GM15510 (cell line): ENCODE data around the gene SLC13A4.

Experiments used
- POLR2A ChIP-seq: IDR thresholded peaks from 3 replicates; pipeline ENCODE4 v1.6.1; 2011; ENCODE audit warnings: borderline replicate concordance; ENCODE audit not compliant: insufficient read length; ENCODE audit errors: extremely low read depth

Gene SLC13A4

GRCh38 chr7:135693558-135693957, 34.4 kb downstream of the SLC13A4 start:
- TF ChIP-seq POLR2A, result no peak

GRCh38 chr7:135692055-135692454, 35.9 kb downstream of the SLC13A4 start:
- no peak for TF ChIP-seq POLR2A

- no peak for TF ChIP-seq POLR2A
Measured at GRCh38 chr7:135690566-135690965, 37.4 kb downstream of the SLC13A4 start.

- no peak for TF ChIP-seq POLR2A
Measured at GRCh38 chr7:135687466-135687865, 40.5 kb downstream of the SLC13A4 start.

- no peak for TF ChIP-seq POLR2A
Measured at GRCh38 chr7:135685306-135686084, 42.5 kb downstream of the SLC13A4 start.

- no peak for TF ChIP-seq POLR2A
Measured at GRCh38 chr7:135684699-135685098, 43.3 kb downstream of the SLC13A4 start.

GRCh38 chr7:135684136-135684535, 43.9 kb downstream of the SLC13A4 start:
- TF ChIP-seq POLR2A, result no peak

GRCh38 chr7:135683609-135684008, 44.4 kb downstream of the SLC13A4 start:
- no peak for TF ChIP-seq POLR2A

GRCh38 chr7:135682191-135682590, 45.8 kb downstream of the SLC13A4 start:
- TF ChIP-seq POLR2A, result no peak

GRCh38 chr7:135681762-135682161, 46.2 kb downstream of the SLC13A4 start:
- no peak for TF ChIP-seq POLR2A

- no peak for TF ChIP-seq POLR2A
Measured at GRCh38 chr7:135678612-135679575, 49.1 kb downstream of the SLC13A4 start.

GRCh38 chr7:135673360-135673706, 54.7 kb downstream of the SLC13A4 start:
- TF ChIP-seq POLR2A, result no peak

GRCh38 chr7:135672560-135673359, 55.2 kb downstream of the SLC13A4 start:
- TF ChIP-seq POLR2A, result no peak

- no peak for TF ChIP-seq POLR2A
Measured at GRCh38 chr7:135670179-135670578, 57.8 kb downstream of the SLC13A4 start.

- TF ChIP-seq POLR2A, result no peak
Measured at GRCh38 chr7:135669774-135670173, 58.2 kb downstream of the SLC13A4 start.
